ENCODE data around the gene LAMB3.

- TF ChIP-seq CTCF (conservative IDR thresholded peaks at IDR 0.05; ENCODE audit: low read depth, low read length) (no peak), EZH2phosphoT487 (IDR thresholded peaks at IDR 0.05; ENCODE audit: borderline replicate concordance, low read length) (no peak)
Measured at GRCh38 chr1:209641832-209642172, 10.4 kb downstream of the LAMB3 start.

Data from PC-3 (cell line).